GM19328 (cell line): ENCODE results near the gene USP20.
A peak's percentile ranks its signal among the peaks of the same experiment; 100 is the strongest.
"Not testable (repeated sequence)": the region's sequence is repeated elsewhere in the genome, so short reads cannot be mapped to it uniquely, and the experiment has no call there.

ENCODE experiments used
- ATAC-seq: cut with Tn5 transposase; IDR thresholded peaks from one replicate; pipeline ENCODE4 v1.9.1; 2021; ENCODE audit warnings: mild to moderate bottlenecking, moderate library complexity; ENCODE audit not compliant: unreplicated experiment

USP20 gene

DNA sequence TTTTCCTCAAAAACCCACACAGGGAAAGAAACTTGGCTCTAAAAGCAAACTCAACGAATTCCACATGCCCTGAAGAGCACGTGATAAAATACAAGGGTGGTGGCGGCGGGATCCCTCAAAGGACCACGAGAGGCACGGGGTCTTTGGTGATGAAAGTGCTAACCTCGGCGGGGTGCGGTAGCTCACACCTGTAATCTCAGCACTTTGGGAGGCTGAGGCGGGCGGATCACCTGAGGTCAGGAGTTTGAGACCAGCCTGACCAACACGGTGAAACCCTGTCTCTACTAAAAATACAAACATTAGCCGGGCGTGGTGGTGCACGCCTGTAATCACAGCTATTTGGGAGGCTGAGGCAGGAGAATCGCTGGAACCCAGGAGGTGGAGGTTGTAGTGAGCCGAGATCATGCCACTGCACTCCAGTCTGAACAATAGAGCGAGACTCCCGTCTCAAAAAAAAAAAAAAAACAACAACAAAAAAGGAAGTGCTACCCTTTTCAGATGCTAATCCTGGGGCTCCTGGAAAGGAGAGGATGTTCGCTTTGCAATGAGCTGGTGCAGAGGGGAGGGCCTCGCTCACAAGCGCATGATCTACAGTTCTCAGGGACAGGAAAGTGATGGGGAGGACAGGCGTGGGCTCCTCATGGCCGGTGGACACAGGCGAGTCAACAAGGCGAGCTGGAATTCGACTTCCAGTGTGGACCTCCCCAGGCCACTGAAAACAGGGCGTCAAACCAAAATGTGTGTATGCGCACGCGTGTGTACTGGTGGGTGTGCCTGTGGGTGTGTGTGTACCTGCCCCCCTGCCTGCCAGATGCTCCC is 54.1 kb downstream of the USP20 start:
- ATAC-seq: no peak

DNA sequence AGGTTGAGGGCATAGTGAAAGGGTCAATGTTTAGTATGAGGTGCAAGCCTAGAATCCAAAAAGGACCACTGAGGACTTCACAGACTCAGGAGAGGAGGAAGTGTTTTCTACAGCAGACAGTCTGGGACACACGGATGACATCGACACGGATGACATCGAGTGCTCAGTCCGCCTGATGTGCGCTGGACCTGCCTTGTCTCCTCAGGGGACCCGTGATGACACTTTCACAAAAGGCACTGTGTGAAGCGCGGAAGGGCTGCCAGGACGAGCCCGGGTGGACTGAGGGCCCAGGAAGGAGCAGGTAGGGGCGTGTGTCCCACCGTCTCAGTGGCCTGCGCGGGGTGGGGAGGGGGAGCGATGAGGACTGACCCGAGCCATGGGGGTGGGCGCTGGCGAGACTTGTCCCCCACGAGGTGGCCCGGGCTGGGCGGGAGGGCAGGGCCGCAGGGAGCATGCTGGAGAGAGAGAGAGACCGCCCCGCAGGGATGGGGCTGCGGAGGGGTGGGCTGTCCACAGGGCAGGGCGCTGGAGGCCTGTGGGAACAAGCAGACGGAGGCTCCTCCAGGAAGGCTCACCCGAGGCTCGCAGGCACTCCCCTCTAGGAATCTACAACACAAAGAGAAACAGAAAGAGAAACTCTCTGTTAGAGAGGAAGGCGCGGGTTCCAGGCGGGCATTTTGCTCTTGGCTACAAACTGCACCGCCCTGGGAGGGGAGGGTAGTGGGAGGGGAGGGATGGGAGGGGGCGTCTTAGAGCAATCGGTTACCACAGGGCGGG is 54.9 kb downstream of the USP20 start:
- ATAC-seq: no peak

DNA sequence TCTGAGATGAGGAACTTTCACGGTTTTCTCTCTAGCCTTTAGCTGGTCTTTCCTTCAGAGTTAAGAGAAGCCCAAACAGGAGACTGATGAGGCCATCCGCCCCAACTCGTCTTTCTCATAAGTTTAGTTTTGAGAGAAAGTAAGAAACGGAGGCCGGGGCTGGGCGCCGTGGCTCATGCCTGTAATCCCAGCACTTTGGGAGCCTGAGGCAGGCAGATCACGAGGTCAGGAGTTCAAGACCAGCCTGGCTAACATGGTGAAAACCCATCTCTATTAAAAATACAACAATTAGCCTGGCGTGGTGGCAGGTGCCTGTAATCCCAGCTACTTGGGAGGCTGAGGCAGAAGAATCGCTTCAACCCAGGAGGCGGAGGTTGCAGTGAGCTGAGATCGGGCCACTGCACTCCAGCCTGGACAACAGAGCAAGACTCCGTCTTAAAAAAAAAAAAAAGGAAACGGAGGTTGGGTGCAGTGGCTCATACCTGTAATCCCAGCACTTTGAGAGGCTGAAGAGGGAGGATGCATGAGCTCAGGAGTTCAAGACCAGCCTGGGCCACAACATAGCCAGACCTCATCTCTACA is 55.6 kb downstream of the USP20 start:
- ATAC-seq: not testable (repeated sequence)

DNA sequence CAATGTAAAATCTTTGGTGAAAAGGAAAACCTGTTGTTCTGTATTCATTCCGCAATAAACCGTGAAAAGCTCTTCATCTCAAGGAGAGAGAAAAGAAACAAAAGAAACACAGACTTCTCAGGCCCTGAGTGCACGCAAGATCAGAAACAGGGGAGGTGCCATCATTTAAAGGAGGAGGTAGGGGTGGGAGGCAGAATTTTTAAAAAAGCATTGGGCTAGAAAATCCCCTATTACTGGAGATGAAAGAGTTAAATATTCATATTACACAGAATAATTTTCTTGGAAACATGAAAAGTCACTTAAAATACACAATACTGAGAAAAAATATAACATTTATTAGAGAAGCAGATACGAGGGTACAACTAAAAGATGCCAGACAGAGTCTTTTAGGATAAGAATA is 56.3 kb downstream of the USP20 start:
- no peak for ATAC-seq

DNA sequence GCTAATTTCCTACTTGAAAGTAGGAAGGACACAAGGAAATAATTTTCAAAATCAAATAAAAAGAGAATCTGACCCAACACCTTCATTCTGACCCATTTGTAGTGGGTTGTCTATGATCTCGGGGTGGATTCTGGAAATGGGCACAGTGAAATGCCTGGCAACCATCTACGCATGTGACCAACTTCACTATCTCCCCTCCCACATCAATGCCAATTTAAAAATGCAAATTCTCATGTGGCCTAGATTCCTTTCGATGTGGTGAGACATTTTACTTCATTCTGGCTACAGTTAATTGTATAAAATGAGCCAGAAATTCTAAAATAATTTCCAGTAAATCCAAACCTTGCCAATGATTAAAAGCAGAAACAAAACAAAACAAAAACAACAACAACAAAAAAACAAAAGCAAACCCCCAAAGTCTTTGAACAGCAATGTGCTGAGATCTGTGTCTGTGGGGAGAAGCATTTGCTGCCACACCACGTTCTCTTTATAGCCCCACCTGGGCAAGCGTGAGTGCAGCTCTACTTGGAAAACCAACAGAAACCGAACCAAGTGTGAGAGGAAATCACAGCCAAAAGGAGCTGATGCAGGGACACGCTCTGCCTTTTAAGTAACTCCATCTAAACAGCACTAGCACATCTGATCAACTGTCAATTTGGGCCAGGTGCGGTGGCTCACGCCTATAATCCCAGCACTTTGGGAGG is 59.0 kb downstream of the USP20 start:
- ATAC-seq: no peak

DNA sequence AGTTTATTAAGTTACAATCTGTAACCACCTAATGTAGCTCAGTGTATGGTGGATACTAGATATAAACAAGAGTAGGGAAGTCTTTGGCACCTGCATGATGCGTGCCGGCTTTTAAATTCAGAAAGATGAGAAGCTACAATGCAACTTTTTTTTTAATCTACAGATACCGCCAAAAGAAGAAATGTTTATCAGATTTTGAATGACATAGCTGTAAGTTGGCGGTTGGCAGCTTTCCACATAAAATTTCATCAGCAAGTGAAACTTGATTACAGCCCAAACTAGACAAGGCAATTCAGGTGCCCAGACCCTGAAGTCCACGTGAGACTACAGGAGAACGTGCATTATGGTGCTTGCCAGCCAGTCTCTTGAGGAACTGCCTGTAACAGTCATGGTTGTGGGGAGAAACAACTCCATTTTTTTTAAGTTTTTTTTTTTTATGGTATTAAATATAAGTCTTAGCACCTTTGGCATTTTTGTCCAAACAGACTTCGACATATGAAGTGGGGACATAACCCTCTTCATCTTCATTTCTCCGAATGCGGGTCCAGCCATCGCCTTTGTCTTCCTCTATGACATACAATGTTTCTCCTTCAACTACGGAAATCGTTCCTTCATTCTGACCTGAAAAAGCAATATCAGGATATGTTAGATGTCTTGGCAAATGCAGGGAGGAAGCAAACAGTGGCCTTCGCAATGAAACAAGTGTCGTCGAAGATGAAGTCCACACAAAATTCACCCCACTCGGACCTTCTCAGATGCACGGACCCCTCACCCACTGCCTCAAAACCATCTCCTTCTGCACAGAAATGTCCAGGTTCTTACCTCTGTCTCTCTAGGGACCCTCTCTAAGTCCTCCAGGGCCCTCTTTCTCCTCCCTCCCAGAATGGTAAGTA is 60.4 kb downstream of the USP20 start:
- ATAC-seq: no peak

DNA sequence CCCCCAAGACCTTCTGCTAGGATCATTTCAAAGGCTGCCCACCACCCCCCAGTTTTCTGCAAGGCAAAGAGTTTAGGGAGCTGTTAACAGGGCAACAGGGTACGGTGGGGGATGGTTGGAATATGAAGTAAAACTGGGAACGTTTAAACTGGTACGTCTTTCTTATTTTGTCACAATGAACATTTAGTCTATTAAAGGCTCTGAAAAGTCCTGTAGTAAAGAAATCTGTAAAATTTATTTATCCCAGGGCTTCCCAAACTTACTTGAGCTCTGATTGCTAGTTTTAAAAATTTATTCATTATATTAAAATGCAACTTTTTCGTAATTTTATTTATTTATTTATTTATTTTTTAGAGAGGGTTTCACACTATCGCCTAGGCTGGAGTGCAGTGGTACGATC is 62.0 kb downstream of the USP20 start:
- no peak for ATAC-seq

DNA sequence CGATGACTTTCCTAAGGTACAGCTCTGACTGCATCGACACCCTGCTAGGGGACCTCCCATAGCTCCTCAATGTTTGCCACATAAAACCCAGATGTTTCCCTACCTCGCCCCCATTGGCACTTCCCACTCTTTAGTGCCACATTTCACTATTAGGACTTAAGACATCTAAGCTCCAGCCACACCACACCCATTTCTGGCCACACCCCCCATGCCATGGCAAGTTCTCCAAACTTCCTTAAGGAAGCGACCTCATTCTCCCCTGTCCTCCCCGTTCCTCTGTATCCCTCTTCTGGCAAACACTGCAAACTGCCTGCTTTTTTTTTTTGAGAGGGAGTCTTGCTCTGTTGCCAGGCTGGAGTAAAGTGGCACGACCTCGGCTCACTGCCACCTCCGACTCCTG is 62.9 kb downstream of the USP20 start:
- ATAC-seq: no peak

DNA sequence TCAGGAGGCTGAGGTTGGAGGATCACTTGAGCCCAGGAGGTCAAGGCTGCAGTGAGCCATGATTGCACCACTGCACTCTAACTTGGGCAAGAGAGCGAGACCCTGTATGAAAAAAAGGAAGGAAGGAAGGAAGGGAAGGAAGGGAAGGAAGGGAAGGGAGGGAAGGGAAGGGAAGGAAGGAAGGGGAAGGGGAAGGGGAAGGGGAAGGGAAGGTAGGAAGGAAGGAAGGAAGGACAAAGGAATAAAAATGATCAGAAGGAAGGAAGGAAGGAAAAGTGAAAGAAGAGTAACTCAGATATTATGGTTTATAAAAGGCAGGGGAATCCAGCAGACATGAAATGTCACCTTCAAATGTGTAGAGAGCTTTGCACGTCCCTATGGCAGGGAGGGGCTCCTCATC is 64.4 kb downstream of the USP20 start:
- ATAC-seq: no peak

DNA sequence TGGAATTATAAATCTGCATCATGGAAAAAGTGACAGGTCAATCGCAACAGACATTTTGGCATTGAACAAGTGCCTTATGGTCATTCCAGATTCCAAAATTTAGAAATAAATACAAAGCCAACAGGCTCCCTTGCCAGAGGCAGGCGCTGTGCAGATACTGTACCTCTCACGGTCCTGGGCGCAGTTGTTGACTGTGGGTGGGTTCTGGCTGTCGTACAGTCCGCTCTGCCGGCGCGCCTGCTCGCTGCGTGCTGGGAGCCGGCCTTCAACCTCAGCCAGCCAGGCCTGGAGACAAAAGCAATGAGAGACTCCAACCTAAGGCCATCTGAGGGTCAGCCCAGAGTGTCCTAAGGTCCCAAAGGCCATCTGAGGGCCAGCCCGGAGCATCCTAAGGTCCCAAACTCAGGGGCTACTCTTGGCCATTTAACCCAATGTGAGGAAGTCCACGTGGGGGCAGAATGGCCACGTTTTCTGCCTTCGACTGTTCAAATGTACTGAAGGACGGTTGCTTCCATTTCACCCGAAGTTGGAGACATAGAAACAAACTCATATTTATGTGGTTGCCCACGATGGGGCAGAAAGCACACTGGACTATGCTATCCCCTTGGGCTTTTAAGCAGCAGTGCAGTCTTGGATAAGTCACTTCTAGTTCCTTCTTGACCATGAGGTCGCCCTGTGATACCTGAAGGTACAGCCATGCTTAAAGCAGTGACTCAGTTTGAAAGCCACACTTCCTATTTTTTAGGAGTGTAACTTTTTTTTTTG is 65.2 kb downstream of the USP20 start:
- peak; percentile 55 for ATAC-seq

DNA sequence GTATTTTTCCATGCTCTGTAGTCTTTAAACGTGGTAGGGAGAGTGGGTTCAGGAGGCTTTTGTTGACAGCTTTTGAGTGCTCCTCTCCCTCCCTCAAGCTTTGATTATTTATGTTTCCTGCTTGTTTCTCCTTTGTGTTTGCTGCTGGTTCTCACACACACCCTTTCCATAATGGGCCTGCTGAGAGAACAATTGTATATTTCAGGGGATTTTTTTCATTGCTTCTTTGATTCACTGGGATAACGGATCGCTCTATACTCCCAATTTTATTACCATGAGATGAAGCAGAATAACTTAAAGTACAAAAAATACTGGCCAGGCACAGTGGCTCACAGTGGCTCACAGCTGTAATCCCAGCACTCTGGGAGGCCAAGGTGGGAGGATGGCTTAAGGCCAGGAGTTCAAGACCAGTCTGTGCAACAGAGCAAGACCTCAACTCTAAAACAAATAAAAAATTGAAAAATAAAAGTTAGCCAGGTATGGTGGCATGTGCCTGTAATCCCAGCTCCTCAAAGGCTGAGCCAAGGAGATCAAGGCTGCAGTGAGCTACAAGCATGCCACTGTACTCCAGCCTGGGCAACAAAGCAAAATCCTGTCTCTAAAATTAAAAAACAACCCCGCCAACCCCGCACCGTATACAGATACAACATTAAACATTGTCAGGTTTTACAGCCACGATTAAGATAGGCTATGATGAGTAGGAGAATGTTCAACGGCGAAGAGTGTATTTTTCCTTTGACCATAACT is 66.9 kb downstream of the USP20 start:
- no peak for ATAC-seq

DNA sequence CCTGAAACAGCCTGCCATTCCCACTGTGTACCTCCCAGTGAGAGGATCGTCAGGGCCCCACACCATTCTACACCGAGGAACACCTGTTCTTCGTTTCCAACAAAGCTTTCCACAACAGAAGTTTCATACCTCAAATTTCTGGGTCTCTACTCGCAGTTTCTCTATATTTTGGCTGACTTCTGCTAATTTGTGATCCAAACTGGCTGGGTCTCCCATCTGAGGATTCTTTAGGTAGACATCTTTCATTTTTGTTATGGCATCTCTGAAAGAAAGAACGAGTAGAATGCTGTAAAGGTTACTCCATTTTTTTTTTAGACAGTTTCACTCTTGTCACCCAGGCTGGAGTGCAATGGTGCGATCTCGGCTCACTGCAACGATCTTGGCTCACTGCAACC is 67.5 kb downstream of the USP20 start:
- no peak for ATAC-seq

DNA sequence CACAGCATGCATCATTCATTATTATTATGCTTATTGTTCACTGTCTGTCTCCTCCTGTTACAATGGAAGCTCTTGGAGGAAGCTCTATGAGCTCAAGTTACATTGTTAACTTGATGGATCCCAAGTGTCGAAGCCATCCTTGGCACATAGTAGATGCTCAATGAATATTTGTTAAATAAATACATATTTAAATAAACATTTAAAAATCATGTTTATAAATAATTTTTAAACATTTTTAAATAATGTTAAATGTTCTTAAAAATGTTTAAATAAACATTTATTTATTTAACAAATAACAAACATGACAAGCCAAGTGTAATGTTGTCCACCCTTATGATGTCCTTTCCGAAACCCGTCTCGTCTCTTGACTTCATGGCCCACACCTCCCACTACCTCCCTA is 69.5 kb downstream of the USP20 start:
- ATAC-seq: no peak

DNA sequence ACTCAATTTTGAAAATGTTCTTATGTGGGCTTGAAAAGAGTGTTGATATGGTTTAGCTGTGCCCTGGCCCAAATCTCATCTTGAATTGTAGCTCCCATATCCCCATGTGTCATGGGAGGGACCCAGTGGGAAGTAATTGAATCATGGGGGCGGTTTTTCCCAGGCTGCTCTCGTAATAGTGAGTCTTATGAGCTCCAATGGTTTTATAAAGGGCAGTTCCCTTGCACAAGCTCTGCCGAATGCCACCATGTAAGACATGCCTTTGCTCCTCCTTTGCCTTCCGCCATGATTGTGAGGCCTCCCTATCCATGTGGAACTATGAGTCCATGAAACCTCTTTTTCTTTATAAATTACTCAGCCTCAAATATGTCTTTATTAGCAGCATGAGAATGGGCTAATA is 71.0 kb downstream of the USP20 start:
- no peak for ATAC-seq

DNA sequence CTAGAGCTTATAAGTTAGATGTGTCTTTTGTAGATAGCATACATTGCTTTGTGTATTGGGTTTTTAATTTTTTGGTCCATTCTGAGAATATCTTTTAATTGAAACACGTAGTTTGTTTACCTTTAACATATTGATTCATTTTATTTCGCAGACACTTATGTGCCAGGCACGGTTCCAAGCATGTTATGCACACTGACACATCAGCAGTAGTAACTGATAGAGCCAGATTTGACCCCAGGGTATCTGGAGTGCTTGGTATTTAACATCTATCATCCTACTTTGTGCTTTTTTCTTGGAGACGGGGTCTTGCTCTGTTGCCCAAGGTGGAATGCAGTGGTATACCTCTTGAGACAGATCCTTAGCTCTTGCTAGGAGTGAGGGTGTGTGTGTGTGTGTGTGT is 71.9 kb downstream of the USP20 start:
- no peak for ATAC-seq

DNA sequence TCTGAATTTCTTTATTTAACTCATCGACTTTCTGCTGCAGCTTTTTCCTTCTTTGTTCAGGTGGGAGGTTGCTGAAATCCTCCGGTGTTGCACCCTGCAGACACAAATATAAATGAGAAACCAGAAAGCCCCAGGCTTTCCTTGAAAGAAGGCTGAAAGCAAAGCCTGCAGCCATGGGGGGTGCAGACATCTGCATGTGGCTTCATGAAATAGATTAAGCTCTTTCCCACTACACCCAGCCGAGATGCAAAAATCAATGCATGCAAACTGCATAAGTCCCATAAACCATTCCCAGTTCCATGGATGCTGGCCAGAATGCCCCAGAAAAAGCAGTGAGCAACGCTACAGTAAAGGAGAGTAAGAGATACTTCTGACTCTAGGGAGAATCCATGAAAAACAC is 73.6 kb downstream of the USP20 start:
- ATAC-seq: no peak

DNA sequence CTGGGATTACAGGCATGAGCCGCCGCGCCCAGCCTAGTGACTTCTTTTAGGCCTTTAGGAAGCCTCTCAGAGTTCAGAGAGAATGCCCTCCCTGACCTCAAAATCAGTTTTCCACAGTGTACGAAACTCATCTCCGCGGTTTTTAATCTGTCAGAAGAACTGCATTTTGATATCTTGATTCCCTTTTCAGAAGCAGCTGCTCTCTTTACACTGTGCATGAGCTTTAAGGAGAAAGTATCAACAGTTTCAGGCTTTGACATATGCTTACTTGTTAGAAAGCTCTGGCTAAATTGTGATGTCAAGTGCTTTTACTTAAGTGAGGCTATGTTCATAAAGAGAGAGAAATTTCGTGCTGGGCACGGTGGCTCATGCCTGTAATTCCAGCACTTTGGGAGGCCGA is 74.6 kb downstream of the USP20 start:
- ATAC-seq: no peak

DNA sequence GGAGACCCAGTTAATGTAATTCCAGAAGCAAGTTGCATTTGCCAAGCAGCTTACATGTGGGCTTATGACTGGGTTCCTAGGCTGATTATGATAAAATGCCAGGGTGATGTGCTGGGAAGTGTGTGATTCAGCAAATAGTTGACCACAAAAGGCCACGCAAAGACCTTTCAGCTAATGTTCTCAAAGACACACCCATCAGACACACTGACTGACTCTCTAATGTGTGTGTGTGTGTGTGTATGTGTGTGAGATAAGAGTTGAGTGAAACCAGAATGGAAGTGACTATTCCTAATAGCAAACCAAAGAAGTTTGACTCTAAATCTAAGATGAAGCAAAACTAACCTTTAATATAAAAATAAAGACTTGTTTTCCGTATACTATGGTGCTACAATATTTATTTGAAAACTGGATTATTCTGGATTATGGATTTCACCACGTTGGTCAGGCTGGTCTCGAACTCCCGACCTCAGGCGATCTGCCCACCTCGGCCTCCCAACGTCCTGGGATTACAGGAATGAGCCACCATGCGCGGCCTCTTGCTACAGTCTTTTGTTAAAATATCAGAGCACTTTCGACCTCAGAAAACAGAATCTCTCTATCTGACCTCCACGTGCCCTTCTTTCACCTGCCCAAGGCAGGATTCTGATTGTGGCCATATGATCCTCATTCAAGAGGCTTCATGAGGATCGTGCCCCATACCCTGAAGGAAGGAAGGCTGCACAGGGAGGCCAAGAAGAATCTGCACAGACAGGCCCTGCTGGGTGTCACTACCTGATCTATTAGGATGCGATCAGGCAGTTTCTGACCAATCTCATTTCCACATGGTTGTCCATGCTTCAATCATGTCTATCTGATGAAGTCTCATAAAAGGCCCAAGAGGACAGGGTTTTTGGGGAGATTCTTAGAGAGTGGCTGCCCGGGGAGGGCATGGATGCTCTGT is 75.6 kb downstream of the USP20 start:
- ATAC-seq: no peak
